Prostate gland (tissue), 2 donors: ENCODE measurements around the gene COLEC12. TPM values are rescaled to one million over a fixed set of nuclear protein-coding genes. Genes with fewer than 3 reads are reported as not detected.

Experiments
- DNase-seq: peaks from one replicate; pipeline ENCODE4 v3.0.0-alpha.2; 2019; ENCODE audit warnings: low spot score
- H3K27ac ChIP-seq, 2 donors: fragments of 200-600 bp; sonication (generic); 2 replicates each; pipeline ENCODE4 v1.5.1; 2017 to 2019
- H3K27me3 ChIP-seq: fragments of 200-600 bp; sonication (generic); replicated peaks from 2 replicates; pipeline ENCODE4 v1.5.1; 2019; ENCODE audit not compliant: insufficient read depth
- H3K36me3 ChIP-seq, 2 donors: fragments of 200-600 bp; sonication (generic); 1 replicate in 1 of 2; 2 replicates in 1 of 2; pipeline versions ENCODE4 v1.5.1 to v1.8.1; 2017 to 2019
- H3K4me1 ChIP-seq: fragments of 200-600 bp; sonication (generic); replicated peaks from 2 replicates; pipeline ENCODE4 v1.5.1; 2019
- H3K4me3 ChIP-seq, 2 donors: fragments of 200-600 bp; sonication (generic); 2 replicates each; pipeline ENCODE4 v1.5.1; 2017 to 2019
- H3K9me3 ChIP-seq: fragments of 200-600 bp; sonication (generic); 2 replicates; pipeline ENCODE4 v1.5.1; 2017
- POLR2A ChIP-seq: fragments of 450-650 bp; IDR thresholded peaks from one replicate; pipeline ENCODE4 v1.6.1; 2016; ENCODE audit warnings: antibody characterized with exemption, mild to moderate bottlenecking
- POLR2AphosphoS5 ChIP-seq: sonication (generic); formaldehyde crosslinking; IDR thresholded peaks from one replicate; pipeline ENCODE4 v1.6.1; 2017; ENCODE audit warnings: antibody characterized with exemption
- WGBS: methylation state at CpG from one replicate; pipeline ENCODE4 v1.1.5; 2018; 5-methylcytosine and 5-hydroxymethylcytosine counted together
- intact Hi-C: fragments of 100-400 bp; cut with DNase I; formaldehyde crosslinking; loops from one replicate; pipeline ENCODE4 v1.14.2; 2022
- total RNA-seq, 2 donors: library from RNA; depleted of rRNA; stranded (reverse); fragments of >200 nt; gene quantifications; one replicate each; pipeline ENCODE4 v1.1.0, GENCODE V29; 2016
- TF ChIP-seq, protein P1 (sequence below), 4 experiments: fragments of 200-600 bp in 2 of 4; fragments of 450-650 bp in 2 of 4; sonication (generic) in 2 of 4; IDR thresholded peaks; 1 replicate in 3 of 4; 2 replicates in 1 of 4; pipeline ENCODE4 v1.5.1; 2016 to 2019; ENCODE audit warnings: antibody characterized with exemption in 4 of 4, mild to moderate bottlenecking in 2 of 4, moderate library complexity in 2 of 4

The COLEC12 gene
- total RNA-seq, 2 donors from 2014 or later: 11.1 to 35.0 TPM

- Histone ChIP-seq H3K4me1 (peaks cover 4% of the 10 kb centered on the region), H3K27me3 (no peaks in the 10 kb centered on the region), H3K4me3 (no peak overlapping the region), H3K36me3 (no peaks in the 10 kb centered on the region), H3K9me3 (no peaks in the 10 kb centered on the region), H3K27ac (no peak overlapping the region)
- 84% methylated on average over 10 of the region's 10 CpGs for WGBS
- no peak for TF ChIP-seq POLR2A
- TF ChIP-seq, protein P1, sequence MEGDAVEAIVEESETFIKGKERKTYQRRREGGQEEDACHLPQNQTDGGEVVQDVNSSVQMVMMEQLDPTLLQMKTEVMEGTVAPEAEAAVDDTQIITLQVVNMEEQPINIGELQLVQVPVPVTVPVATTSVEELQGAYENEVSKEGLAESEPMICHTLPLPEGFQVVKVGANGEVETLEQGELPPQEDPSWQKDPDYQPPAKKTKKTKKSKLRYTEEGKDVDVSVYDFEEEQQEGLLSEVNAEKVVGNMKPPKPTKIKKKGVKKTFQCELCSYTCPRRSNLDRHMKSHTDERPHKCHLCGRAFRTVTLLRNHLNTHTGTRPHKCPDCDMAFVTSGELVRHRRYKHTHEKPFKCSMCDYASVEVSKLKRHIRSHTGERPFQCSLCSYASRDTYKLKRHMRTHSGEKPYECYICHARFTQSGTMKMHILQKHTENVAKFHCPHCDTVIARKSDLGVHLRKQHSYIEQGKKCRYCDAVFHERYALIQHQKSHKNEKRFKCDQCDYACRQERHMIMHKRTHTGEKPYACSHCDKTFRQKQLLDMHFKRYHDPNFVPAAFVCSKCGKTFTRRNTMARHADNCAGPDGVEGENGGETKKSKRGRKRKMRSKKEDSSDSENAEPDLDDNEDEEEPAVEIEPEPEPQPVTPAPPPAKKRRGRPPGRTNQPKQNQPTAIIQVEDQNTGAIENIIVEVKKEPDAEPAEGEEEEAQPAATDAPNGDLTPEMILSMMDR (IDR thresholded peaks at IDR 0.05): no peak
- TF ChIP-seq POLR2AphosphoS5: no peak
- intact Hi-C loops: loop anchor here (10.0 kb wide), 1 partner anchor 235 kb away; no protein-coding TSS in a partner anchor
- no peak for DNase-seq
These were observed 120.7 kb downstream of the COLEC12 start for GRCh38 chr18:379681-380330.

DNA sequence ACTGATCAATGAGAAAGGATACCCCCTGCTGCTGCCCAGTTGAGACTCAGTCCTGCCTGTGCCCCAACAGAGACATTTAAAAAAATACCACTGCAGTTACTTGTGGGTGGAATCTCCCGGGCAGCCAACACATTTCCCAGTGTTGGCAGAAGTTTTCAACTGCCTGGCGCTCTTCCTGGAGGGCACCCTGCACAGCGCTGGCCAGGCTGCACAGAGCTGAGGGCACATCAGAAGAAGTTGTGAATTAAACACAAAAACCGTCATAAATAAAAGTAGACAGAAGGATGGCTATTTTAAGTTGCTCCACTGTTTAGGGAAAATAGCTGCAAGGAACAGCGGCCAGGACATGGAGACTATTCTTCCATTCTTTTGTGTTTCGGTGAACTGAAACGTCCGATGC lies 122.4 kb downstream of the COLEC12 start:
- Histone ChIP-seq H3K27me3 (no peaks in the 10 kb centered on the region), H3K4me3 (no peak overlapping the region), H3K4me1 (peaks cover 4% of the 10 kb centered on the region), H3K9me3 (no peaks in the 10 kb centered on the region), H3K27ac (no peak overlapping the region), H3K36me3 (no peaks in the 10 kb centered on the region)
- DNase-seq: no peak
- WGBS: 52% methylated on average over 8 of the region's 8 CpGs
- no peak for TF ChIP-seq POLR2AphosphoS5
- TF ChIP-seq, protein P1 (IDR thresholded peaks at IDR 0.05): no peak
- TF ChIP-seq POLR2A: no peak
- intact Hi-C loops: loop anchor here (10.0 kb wide), 1 partner anchor 237 kb away; no protein-coding TSS in a partner anchor

DNA sequence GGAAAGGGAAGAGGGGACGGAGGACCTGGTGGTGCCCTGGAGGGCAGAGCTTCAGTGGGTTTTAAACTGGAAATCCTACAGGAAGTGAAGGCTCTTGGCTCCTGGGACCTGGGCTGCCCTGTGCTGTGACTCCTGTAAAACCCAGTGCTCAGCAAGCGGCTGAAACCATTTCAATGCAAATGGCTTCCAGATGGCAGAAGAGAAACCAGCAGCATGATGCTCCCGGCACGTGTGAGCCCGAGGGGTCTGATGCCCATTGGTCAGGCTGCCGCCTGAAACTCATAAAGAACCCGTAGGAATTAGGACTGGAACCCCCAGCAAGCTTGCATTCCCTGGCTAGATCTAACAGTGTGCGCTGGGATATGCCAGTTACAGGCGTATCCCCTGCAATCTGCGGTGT lies 123.4 kb downstream of the COLEC12 start:
- no peaks in the 10 kb centered on the region for H3K36me3 ChIP-seq
- no peak overlapping the region for H3K27ac ChIP-seq
- 72% methylated on average over 10 of the region's 10 CpGs for WGBS
- TF ChIP-seq, protein P1 (IDR thresholded peaks at IDR 0.05): no peak
- TF ChIP-seq POLR2A (no peak), POLR2AphosphoS5 (no peak)
- intact Hi-C loops: loop anchor here (10.0 kb wide), 1 partner anchor 238 kb away; no protein-coding TSS in a partner anchor
- H3K27me3 ChIP-seq: no peaks in the 10 kb centered on the region
- H3K4me1 ChIP-seq: peaks cover 4% of the 10 kb centered on the region
- no peak overlapping the region for H3K4me3 ChIP-seq
- no peaks in the 10 kb centered on the region for H3K9me3 ChIP-seq
- DNase-seq: no peak

DNA sequence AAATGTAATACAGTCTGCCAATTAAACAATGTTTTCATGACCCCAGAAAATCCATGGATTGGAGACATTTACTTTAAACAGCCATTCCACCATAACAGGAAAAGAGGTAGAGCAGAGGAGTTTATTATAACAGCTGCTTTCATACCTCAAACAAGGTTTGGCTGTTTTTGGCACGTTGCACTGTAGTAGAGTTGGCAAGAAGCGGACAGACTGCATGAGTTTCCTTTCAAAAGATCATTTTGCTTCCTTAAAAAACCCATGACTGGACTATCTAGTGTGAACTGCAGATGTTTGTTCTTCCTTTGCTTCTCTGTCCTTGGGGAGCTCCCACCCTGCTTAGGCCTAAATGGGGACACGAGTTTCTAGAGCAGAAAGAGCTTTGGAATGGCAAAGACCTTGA lies 124.2 kb downstream of the COLEC12 start:
- H3K27me3 ChIP-seq: no peaks in the 10 kb centered on the region
- H3K4me1 ChIP-seq: peaks cover 8% of the 10 kb centered on the region
- H3K9me3 ChIP-seq: no peaks in the 10 kb centered on the region
- intact Hi-C loops: loop anchor here (10.0 kb wide), 1 partner anchor 238 kb away; no protein-coding TSS in a partner anchor
- WGBS: 21% methylated on average over 3 of the region's 3 CpGs
- no peaks in the 10 kb centered on the region for H3K36me3 ChIP-seq
- no peak for TF ChIP-seq POLR2AphosphoS5
- TF ChIP-seq, protein P1 (IDR thresholded peaks at IDR 0.05): no peak
- no peak for TF ChIP-seq POLR2A
- DNase-seq: peak; percentile 23
- no peak overlapping the region for H3K27ac ChIP-seq
- no peak overlapping the region for H3K4me3 ChIP-seq

DNA sequence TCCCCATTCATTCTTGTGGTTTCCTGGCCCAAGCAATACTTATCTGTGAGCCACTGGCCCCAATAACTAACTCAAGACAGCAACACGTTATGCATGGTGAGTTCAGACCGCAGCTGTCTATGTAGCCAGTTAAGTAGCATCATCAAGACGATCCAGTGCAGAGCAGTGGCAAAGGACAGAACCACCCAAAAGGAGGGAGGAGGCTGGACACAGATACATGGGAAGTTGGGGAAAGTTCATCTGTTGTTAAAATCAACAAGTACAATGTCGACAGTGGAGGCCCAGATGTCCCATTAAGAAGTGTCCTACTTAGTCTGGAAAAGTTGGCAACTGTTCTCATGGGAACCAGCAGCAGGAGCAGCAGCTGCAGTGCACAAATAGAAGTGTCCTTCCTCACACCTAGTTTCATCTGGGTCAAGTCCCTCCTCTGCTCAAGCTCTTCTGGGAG lies 125.8 kb downstream of the COLEC12 start:
- H3K4me3 ChIP-seq: no peak overlapping the region
- TF ChIP-seq, protein P1 (IDR thresholded peaks at IDR 0.05): no peak
- TF ChIP-seq POLR2A (no peak), POLR2AphosphoS5 (no peak)
- no peak for DNase-seq
- no peaks in the 10 kb centered on the region for H3K36me3 ChIP-seq
- peaks cover 8% of the 10 kb centered on the region for H3K4me1 ChIP-seq
- intact Hi-C loops: loop anchor here (5.0 to 10.0 kb wide), 2 partner anchors 47 to 240 kb away; no protein-coding TSS in a partner anchor
- H3K27me3 ChIP-seq: no peaks in the 10 kb centered on the region
- no peaks in the 10 kb centered on the region for H3K9me3 ChIP-seq
- H3K27ac ChIP-seq: no peak overlapping the region
- 66% methylated on average over 4 of the region's 4 CpGs for WGBS
